ENCODE results near the gene KREMEN1. TPM values are rescaled to one million over a fixed set of nuclear protein-coding genes. Genes with fewer than 3 reads are reported as not detected.

The KREMEN1 gene
- total RNA-seq, 1 donor from 2014 or later = 23.3 TPM

DNA sequence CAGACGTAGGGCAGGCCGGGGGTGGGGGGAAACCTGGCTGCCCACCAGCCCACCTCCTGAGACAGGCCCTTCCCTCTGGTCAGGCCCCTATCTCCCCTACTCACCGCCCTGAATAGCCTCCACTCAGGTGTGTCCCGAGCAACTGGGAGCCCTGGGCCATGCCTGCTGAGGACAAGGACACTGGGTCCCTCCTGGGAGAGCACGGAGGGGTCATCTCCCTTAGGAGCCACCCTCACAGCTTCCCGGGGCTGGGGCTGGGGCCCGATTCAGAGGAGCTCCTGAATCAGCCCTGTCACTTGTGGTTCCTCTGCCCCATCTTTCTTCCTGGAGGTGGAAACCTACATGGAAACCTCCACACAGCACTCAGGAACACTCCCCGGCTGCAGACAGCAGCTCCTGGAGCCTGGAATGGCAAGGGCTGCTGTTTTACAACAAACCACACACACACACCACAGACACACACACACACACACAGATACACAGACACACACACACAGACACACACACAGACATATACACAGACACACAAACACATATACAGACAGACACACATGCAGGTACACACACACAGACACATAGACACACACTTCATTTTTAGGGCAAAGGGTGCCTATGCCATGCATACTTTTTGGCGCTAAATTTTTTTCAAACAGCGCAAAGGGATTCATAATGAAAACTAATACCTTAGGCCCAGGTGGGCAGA lies 123.3 kb downstream of the KREMEN1 start:
- Histone ChIP-seq H3K4me3 (no peak overlapping the region), H3K27me3 (no peaks in the 10 kb centered on the region), H3K36me3 (no peaks in the 10 kb centered on the region), H3K9me3 (no peaks in the 10 kb centered on the region), H3K27ac (no peak overlapping the region), H3K4me1 (no peaks in the 10 kb centered on the region)
- ATAC-seq (peak; percentile 16), DNase-seq (peak; percentile 60)
- intact Hi-C loops (cut with DNase I) = no loop called here
- TF ChIP-seq, protein P1, sequence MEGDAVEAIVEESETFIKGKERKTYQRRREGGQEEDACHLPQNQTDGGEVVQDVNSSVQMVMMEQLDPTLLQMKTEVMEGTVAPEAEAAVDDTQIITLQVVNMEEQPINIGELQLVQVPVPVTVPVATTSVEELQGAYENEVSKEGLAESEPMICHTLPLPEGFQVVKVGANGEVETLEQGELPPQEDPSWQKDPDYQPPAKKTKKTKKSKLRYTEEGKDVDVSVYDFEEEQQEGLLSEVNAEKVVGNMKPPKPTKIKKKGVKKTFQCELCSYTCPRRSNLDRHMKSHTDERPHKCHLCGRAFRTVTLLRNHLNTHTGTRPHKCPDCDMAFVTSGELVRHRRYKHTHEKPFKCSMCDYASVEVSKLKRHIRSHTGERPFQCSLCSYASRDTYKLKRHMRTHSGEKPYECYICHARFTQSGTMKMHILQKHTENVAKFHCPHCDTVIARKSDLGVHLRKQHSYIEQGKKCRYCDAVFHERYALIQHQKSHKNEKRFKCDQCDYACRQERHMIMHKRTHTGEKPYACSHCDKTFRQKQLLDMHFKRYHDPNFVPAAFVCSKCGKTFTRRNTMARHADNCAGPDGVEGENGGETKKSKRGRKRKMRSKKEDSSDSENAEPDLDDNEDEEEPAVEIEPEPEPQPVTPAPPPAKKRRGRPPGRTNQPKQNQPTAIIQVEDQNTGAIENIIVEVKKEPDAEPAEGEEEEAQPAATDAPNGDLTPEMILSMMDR (IDR thresholded peaks at IDR 0.05) = no peak

DNA sequence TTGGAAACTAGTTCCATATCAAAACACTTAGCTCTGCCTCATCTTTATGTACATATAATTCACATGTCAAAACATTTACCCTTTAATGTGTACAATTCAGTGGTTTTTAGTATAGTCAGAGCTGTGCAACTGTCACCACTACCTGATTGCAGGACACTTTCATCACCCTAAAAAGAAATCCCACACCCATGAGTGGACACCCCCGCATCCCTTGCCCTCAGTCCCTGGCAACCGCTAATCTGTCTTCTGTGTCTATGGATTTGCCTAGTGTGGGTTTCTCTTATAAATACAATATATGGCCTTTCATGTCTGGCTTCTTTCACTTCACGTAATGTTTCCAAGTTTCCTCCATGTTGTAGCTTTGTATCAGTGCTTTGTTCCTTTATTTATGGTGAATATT lies 124.3 kb downstream of the KREMEN1 start:
- Histone ChIP-seq H3K9me3 (no peaks in the 10 kb centered on the region), H3K27me3 (no peaks in the 10 kb centered on the region), H3K4me3 (no peak overlapping the region), H3K36me3 (no peaks in the 10 kb centered on the region), H3K4me1 (peaks cover 5% of the 10 kb centered on the region), H3K27ac (no peak overlapping the region)
- DNase-seq (peak; percentile 1), ATAC-seq (no peak)
- TF ChIP-seq, protein P1 (IDR thresholded peaks at IDR 0.05) = no peak
- intact Hi-C loops (cut with DNase I) = no loop called here

DNA sequence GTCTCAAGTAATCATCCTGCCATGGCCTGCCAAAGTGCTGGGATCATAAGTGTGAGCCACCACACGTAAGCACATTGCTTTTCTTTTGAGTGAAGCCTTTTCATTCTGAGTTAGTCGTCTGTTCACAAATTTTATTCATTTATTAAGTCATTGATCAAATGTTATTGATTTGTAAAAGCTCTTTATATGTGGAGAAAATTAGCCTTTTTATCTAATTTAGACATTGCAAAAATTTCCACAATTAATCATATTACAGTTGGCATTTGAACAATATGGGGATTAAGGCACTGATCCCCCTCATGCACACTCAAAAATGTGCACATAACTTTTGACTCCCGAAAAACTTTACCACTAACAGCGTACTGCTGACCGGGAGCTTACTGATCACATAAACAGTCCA lies 125.4 kb downstream of the KREMEN1 start:
- Histone ChIP-seq H3K4me1 (peaks cover 15% of the 10 kb centered on the region), H3K36me3 (no peaks in the 10 kb centered on the region), H3K27me3 (no peaks in the 10 kb centered on the region), H3K27ac (no peak overlapping the region), H3K4me3 (no peak overlapping the region), H3K9me3 (no peaks in the 10 kb centered on the region)
- intact Hi-C loops (cut with DNase I) = no loop called here
- TF ChIP-seq, protein P1 (IDR thresholded peaks at IDR 0.05) = no peak
- ATAC-seq = no peak
- DNase-seq = peak; percentile 3

DNA sequence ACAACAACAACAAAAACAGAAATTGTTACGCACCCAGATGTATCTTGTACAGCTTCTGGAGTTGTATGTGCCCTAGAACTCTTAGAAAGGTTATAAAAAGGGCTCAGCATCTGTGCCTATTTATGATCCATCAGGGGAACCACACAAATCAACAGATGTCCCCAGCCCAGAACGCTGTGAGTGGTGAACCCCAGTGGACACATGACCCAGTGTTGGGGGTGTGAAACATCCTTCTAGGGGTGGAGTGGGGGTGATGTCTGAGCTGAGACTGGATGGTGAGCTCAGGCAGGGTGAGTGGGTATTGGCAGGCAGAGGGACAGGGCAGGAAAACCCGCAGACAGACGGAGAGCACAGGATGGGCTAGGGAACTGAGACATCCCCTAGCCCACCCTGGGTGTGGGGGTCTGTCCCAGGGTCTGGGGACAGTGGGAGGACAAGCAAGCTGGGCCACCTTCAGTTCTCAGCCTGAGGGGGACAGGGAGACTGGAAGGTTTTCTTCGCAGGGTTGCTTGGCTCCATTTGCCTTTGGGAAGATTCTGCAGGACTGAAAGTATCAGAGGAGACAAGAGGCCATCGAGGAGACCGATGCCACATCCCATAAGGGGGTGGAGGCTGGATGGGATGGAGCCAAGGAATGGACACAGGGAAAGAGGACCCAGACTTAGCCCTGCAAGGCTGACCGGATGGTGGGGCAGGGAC lies 127.0 kb downstream of the KREMEN1 start:
- Histone ChIP-seq H3K4me3 (no peak overlapping the region), H3K27ac (no peak overlapping the region), H3K4me1 (peaks cover 15% of the 10 kb centered on the region), H3K9me3 (no peaks in the 10 kb centered on the region), H3K27me3 (no peaks in the 10 kb centered on the region), H3K36me3 (no peaks in the 10 kb centered on the region)
- ATAC-seq (no peak), DNase-seq (no peak)
- intact Hi-C loops (cut with DNase I) = no loop called here
- TF ChIP-seq, protein P1 (IDR thresholded peaks at IDR 0.05) = no peak

DNA sequence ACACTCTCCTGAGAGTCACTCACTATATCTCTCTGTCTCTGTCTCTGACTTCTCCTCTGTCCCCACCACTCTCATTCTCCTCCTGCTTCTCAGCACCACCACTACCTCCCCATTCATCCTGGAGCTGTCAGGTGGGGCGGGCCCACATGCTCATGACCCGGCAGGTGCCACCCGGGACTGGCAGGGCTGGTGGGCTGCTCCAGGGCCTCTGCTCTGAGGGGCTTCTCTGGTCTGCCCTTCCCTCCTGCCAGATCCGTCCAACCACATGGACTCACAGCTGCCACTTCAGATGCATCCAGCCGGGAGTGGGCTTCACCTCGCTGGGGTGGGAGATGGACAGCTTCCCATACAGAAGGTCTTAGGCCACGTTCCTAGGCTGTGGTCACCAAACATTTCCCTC lies 128.1 kb downstream of the KREMEN1 start:
- peaks cover 18% of the 10 kb centered on the region for H3K4me1 ChIP-seq
- H3K4me3 ChIP-seq = no peak overlapping the region
- DNase-seq (no peak), ATAC-seq (no peak)
- TF ChIP-seq, protein P1 (IDR thresholded peaks at IDR 0.05) = no peak
- intact Hi-C loops (cut with DNase I) = no loop called here
- no peaks in the 10 kb centered on the region for H3K9me3 ChIP-seq
- no peak overlapping the region for H3K27ac ChIP-seq
- H3K27me3 ChIP-seq = no peaks in the 10 kb centered on the region
- H3K36me3 ChIP-seq = no peaks in the 10 kb centered on the region

Data from upper lobe of right lung (tissue), 1 donor.